Prostate gland (tissue), 2 donors: ENCODE data around the gene C1D. TPM values are rescaled to one million over a fixed set of nuclear protein-coding genes. Genes with fewer than 3 reads are reported as not detected.

ENCODE experiments used
- DNase-seq: peaks from one replicate; pipeline ENCODE4 v3.0.0-alpha.2; 2019; ENCODE audit warnings: low spot score
- H3K27ac ChIP-seq, 2 donors: fragments of 200-600 bp; sonication (generic); 2 replicates each; pipeline ENCODE4 v1.5.1; 2017 to 2019
- H3K27me3 ChIP-seq: fragments of 200-600 bp; sonication (generic); replicated peaks from 2 replicates; pipeline ENCODE4 v1.5.1; 2019; ENCODE audit not compliant: insufficient read depth
- H3K36me3 ChIP-seq, 2 donors: fragments of 200-600 bp; sonication (generic); 1 replicate in 1 of 2; 2 replicates in 1 of 2; pipeline versions ENCODE4 v1.5.1 to v1.8.1; 2017 to 2019
- H3K4me1 ChIP-seq: fragments of 200-600 bp; sonication (generic); replicated peaks from 2 replicates; pipeline ENCODE4 v1.5.1; 2019
- H3K4me3 ChIP-seq, 2 donors: fragments of 200-600 bp; sonication (generic); 2 replicates each; pipeline ENCODE4 v1.5.1; 2017 to 2019
- H3K9me3 ChIP-seq: fragments of 200-600 bp; sonication (generic); 2 replicates; pipeline ENCODE4 v1.5.1; 2017
- CTCF ChIP-seq, 4 experiments: fragments of 200-600 bp in 2 of 4; fragments of 450-650 bp in 2 of 4; sonication (generic) in 2 of 4; IDR thresholded peaks; 1 replicate in 3 of 4; 2 replicates in 1 of 4; pipeline ENCODE4 v1.5.1; 2016 to 2019; ENCODE audit warnings: antibody characterized with exemption in 4 of 4, mild to moderate bottlenecking in 2 of 4, moderate library complexity in 2 of 4
- POLR2A ChIP-seq: fragments of 450-650 bp; IDR thresholded peaks from one replicate; pipeline ENCODE4 v1.6.1; 2016; ENCODE audit warnings: antibody characterized with exemption, mild to moderate bottlenecking
- POLR2AphosphoS5 ChIP-seq: sonication (generic); formaldehyde crosslinking; IDR thresholded peaks from one replicate; pipeline ENCODE4 v1.6.1; 2017; ENCODE audit warnings: antibody characterized with exemption
- WGBS: methylation state at CpG from one replicate; pipeline ENCODE4 v1.1.5; 2018; 5-methylcytosine and 5-hydroxymethylcytosine counted together
- intact Hi-C: fragments of 100-400 bp; cut with DNase I; formaldehyde crosslinking; loops from one replicate; pipeline ENCODE4 v1.14.2; 2022
- total RNA-seq, 2 donors: library from RNA; depleted of rRNA; stranded (reverse); fragments of >200 nt; gene quantifications; one replicate each; pipeline ENCODE4 v1.1.0, GENCODE V29; 2016

C1D gene
- total RNA-seq, 2 donors from 2014 or later = 31.5 to 51.6 TPM

GRCh38 chr2:68043032-68043431 lies 19.8 kb downstream of the C1D start:
- WGBS = 66% methylated on average over 5 of the region's 5 CpGs
- Histone ChIP-seq H3K27ac (no peak overlapping the region), H3K9me3 (no peaks in the 10 kb centered on the region), H3K4me3 (no peak overlapping the region), H3K36me3 (no peaks in the 10 kb centered on the region), H3K4me1 (peaks cover 2% of the 10 kb centered on the region), H3K27me3 (no peaks in the 10 kb centered on the region)
- DNase-seq = no peak
- intact Hi-C loops = no loop called here
- no peak for TF ChIP-seq CTCF (IDR thresholded peaks at IDR 0.05)

- H3K9me3 ChIP-seq = no peaks in the 10 kb centered on the region
- TF ChIP-seq POLR2A (no peak), CTCF (IDR thresholded peaks at IDR 0.05) (no peak), POLR2AphosphoS5 (no peak)
- H3K27me3 ChIP-seq = no peaks in the 10 kb centered on the region
- no peak overlapping the region for H3K4me3 ChIP-seq
- H3K36me3 ChIP-seq = no peaks in the 10 kb centered on the region
- no peak for DNase-seq
- no peak overlapping the region for H3K27ac ChIP-seq
- intact Hi-C loops = no loop called here
- H3K4me1 ChIP-seq = peaks cover 2% of the 10 kb centered on the region
Measured at GRCh38 chr2:68041704-68042245, 21.0 kb downstream of the C1D start.

- intact Hi-C loops = no loop called here
- H3K27me3 ChIP-seq = no peaks in the 10 kb centered on the region
- no peaks in the 10 kb centered on the region for H3K36me3 ChIP-seq
- H3K4me3 ChIP-seq = no peak overlapping the region
- H3K9me3 ChIP-seq = no peaks in the 10 kb centered on the region
- DNase-seq = no peak
- H3K4me1 ChIP-seq = peaks cover 2% of the 10 kb centered on the region
- WGBS = 79% methylated on average over 3 of the region's 3 CpGs
- no peak overlapping the region for H3K27ac ChIP-seq
- no peak for TF ChIP-seq CTCF (IDR thresholded peaks at IDR 0.05)
- no peak for TF ChIP-seq POLR2A
- no peak for TF ChIP-seq POLR2AphosphoS5
Measured at GRCh38 chr2:68040078-68040477, 22.7 kb downstream of the C1D start.

- no peaks in the 10 kb centered on the region for H3K36me3 ChIP-seq
- H3K9me3 ChIP-seq = no peaks in the 10 kb centered on the region
- no peak overlapping the region for H3K4me3 ChIP-seq
- intact Hi-C loops = loop anchor here (10.0 kb wide), 2 partner anchors 375 to 1595 kb away; no protein-coding TSS in a partner anchor
- 18% methylated on average over 1 of the region's 1 CpG for WGBS
- no peaks in the 10 kb centered on the region for H3K4me1 ChIP-seq
- no peak overlapping the region for H3K27ac ChIP-seq
- no peak for DNase-seq
- H3K27me3 ChIP-seq = no peaks in the 10 kb centered on the region
- no peak for TF ChIP-seq POLR2AphosphoS5
- TF ChIP-seq CTCF (IDR thresholded peaks at IDR 0.05) = no peak
- no peak for TF ChIP-seq POLR2A
Measured at GRCh38 chr2:68039317-68039716, 23.5 kb downstream of the C1D start.

GRCh38 chr2:68032702-68033101 lies 30.1 kb downstream of the C1D start:
- no peak overlapping the region for H3K4me3 ChIP-seq
- H3K9me3 ChIP-seq = no peaks in the 10 kb centered on the region
- H3K27me3 ChIP-seq = no peaks in the 10 kb centered on the region
- no peak overlapping the region for H3K27ac ChIP-seq
- DNase-seq = no peak
- H3K4me1 ChIP-seq = no peaks in the 10 kb centered on the region
- 91% methylated on average over 6 of the region's 6 CpGs for WGBS
- no peak for TF ChIP-seq POLR2AphosphoS5
- TF ChIP-seq POLR2A = no peak
- TF ChIP-seq CTCF (IDR thresholded peaks at IDR 0.05) = no peak
- H3K36me3 ChIP-seq = no peaks in the 10 kb centered on the region
- intact Hi-C loops = loop anchor here (5.0 to 10.0 kb wide), 3 partner anchors 170 to 1588 kb away; no protein-coding TSS in a partner anchor
